Measurements from ENCODE around the gene FOXA1. TPM values are rescaled to one million over a fixed set of nuclear protein-coding genes. Genes with fewer than 3 reads are reported as not detected.

FOXA1 gene
- total RNA-seq, 1 donor from 2014 or later, result not detected

DNA sequence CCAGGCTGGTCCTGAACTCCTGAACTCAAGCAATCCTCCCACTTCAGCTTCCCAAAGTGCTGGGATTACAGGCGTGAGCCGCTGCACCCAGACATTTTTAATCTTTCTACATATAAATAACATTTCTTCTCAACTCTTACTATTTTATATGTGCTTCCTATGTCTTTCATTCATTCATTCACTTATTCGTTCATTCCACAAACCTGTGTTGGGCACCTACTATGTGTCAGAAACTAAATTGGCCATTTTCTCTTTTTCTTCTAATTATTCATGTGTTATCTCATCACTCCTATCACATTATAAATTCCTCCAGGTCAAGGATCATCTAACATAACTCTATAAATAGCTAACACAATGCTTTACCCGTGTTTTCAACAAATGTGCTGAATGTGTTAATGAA is 23.7 kb downstream of the FOXA1 start:
- Mint-ChIP-seq H3K36me3 (ENCODE audit: low read depth) (peaks cover 2% of the 10 kb centered on the region), H3K4me1 (ENCODE audit: low read depth) (peaks cover 11% of the 10 kb centered on the region), H3K27ac (ENCODE audit: unreplicated experiment) (no peak overlapping the region), H3K9me3 (ENCODE audit: low read depth) (no peaks in the 10 kb centered on the region), H3K4me3 (ENCODE audit: unreplicated experiment) (no peak overlapping the region), H3K27me3 (ENCODE audit: low read depth) (peaks cover 14% of the 10 kb centered on the region)
- TF ChIP-seq, protein P1, sequence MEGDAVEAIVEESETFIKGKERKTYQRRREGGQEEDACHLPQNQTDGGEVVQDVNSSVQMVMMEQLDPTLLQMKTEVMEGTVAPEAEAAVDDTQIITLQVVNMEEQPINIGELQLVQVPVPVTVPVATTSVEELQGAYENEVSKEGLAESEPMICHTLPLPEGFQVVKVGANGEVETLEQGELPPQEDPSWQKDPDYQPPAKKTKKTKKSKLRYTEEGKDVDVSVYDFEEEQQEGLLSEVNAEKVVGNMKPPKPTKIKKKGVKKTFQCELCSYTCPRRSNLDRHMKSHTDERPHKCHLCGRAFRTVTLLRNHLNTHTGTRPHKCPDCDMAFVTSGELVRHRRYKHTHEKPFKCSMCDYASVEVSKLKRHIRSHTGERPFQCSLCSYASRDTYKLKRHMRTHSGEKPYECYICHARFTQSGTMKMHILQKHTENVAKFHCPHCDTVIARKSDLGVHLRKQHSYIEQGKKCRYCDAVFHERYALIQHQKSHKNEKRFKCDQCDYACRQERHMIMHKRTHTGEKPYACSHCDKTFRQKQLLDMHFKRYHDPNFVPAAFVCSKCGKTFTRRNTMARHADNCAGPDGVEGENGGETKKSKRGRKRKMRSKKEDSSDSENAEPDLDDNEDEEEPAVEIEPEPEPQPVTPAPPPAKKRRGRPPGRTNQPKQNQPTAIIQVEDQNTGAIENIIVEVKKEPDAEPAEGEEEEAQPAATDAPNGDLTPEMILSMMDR (IDR thresholded peaks at IDR 0.05), result no peak
- no peak for DNase-seq (ENCODE audit: low spot score)

DNA sequence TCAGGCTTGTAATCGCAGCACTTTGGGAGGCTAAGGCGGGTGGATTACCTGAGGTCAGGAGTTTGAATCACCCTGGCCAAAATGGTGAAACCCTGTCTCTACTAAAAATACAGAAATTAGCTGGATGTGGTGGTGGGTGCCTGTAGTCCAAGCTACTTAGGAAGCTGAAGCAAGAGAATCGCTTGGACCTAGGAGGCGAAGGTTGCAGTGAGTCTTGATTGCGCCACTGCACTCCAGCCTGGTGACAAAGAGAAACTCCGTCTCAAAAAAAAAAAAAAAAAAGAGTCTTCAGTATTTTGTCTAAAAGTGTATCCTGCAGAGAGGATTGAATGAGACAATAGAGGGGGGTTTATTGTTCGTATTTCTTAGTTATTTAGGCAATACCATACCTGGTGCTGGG is 25.3 kb downstream of the FOXA1 start:
- Mint-ChIP-seq H3K36me3 (ENCODE audit: low read depth) (peaks cover 2% of the 10 kb centered on the region), H3K9me3 (ENCODE audit: low read depth) (no peaks in the 10 kb centered on the region), H3K27ac (ENCODE audit: unreplicated experiment) (no peak overlapping the region), H3K4me3 (ENCODE audit: unreplicated experiment) (no peak overlapping the region), H3K27me3 (ENCODE audit: low read depth) (peaks cover 2% of the 10 kb centered on the region), H3K4me1 (ENCODE audit: low read depth) (peaks cover 11% of the 10 kb centered on the region)
- no peak for DNase-seq (ENCODE audit: low spot score)
- TF ChIP-seq, protein P1 (IDR thresholded peaks at IDR 0.05), result no peak

DNA sequence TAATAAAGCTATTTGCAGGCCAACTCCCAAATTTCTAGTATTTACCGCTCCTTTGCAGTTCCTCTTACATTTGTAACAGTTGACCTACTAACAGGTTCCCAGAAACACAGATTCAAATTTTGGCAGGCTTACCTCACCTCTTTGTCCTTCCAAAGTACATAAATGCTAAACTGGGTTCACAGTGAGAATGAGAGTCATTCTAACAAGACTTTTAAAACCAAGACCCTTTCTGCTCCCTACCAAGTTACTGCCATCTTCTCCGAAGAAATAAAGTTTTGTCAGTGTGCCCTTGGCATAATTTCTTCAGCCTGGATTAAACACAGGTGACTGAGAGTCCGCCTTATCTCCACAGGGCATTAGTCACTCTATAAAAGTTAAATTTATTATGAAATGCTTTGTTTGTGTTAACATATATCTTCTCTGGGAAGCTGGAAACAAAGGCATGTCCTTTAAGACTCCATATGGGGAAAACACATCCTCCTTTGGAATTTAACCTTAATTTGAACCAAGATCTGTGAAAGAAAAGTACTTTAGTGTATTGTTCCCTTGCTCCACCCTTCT is 28.2 kb downstream of the FOXA1 start:
- DNase-seq (ENCODE audit: low spot score), result no peak
- peaks cover 2% of the 10 kb centered on the region for H3K36me3 Mint-ChIP-seq (ENCODE audit: low read depth)
- TF ChIP-seq, protein P1 (IDR thresholded peaks at IDR 0.05), result no peak
- no peaks in the 10 kb centered on the region for H3K9me3 Mint-ChIP-seq (ENCODE audit: low read depth)
- no peak overlapping the region for H3K4me3 Mint-ChIP-seq (ENCODE audit: unreplicated experiment)
- H3K27ac Mint-ChIP-seq (ENCODE audit: unreplicated experiment), result peak overlapping the region; percentile 4
- no peaks in the 10 kb centered on the region for H3K27me3 Mint-ChIP-seq (ENCODE audit: low read depth)
- H3K4me1 Mint-ChIP-seq (ENCODE audit: low read depth), result no peaks in the 10 kb centered on the region

DNA sequence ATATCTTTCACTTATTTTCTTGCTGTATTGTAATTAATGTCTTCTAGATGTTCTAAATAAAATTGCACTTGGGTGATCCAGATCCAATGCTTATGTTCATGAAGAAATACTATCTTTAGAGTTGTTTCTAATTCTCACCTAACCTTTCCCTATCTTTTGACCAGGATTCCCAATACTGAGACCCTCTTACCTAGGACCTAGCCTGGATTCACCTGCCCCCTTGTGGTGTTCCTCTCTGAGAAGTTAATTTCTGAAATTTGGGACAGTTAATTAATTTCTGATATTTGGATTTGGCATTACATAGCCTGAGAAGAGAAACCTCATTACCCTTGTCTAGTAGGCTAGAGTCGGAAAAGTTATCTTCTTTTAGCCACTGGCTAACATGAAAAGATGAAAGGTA is 29.5 kb downstream of the FOXA1 start:
- no peaks in the 10 kb centered on the region for H3K27me3 Mint-ChIP-seq (ENCODE audit: low read depth)
- no peak overlapping the region for H3K27ac Mint-ChIP-seq (ENCODE audit: unreplicated experiment)
- no peak overlapping the region for H3K4me3 Mint-ChIP-seq (ENCODE audit: unreplicated experiment)
- TF ChIP-seq, protein P1 (IDR thresholded peaks at IDR 0.05), result peak; percentile 67
- peaks cover 2% of the 10 kb centered on the region for H3K36me3 Mint-ChIP-seq (ENCODE audit: low read depth)
- no peaks in the 10 kb centered on the region for H3K9me3 Mint-ChIP-seq (ENCODE audit: low read depth)
- DNase-seq (ENCODE audit: low spot score), result no peak
- H3K4me1 Mint-ChIP-seq (ENCODE audit: low read depth), result no peaks in the 10 kb centered on the region

DNA sequence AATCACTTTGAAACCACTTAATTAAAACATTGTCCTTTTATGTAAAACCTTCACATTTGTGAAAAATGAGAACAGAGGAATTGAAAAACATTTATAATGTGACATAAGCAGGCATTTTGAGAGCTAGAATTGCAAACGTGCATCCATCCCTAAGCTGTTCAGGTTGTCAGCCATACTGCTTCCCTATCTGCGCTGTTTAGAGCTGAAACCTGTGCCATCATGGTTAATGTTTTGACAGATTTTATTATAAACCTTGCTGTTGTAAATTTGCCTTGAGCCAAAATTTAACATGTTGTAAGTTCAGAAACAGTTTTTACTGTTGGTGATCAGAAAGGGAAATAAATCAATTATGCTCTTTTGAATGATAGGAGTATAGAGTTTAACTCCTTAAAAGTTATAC is 31.9 kb downstream of the FOXA1 start:
- H3K36me3 Mint-ChIP-seq (ENCODE audit: low read depth), result no peaks in the 10 kb centered on the region
- no peaks in the 10 kb centered on the region for H3K27me3 Mint-ChIP-seq (ENCODE audit: low read depth)
- no peak overlapping the region for H3K4me3 Mint-ChIP-seq (ENCODE audit: unreplicated experiment)
- no peaks in the 10 kb centered on the region for H3K4me1 Mint-ChIP-seq (ENCODE audit: low read depth)
- no peak for DNase-seq (ENCODE audit: low spot score)
- TF ChIP-seq, protein P1 (IDR thresholded peaks at IDR 0.05), result no peak
- H3K9me3 Mint-ChIP-seq (ENCODE audit: low read depth), result no peaks in the 10 kb centered on the region
- no peak overlapping the region for H3K27ac Mint-ChIP-seq (ENCODE audit: unreplicated experiment)
